Measurements from ENCODE around the gene LHFPL6.

Gene LHFPL6

GRCh38 chr13:39461685-39462266 lies 141.2 kb downstream of the LHFPL6 start:
- no peak for DNase-seq

- no peak for DNase-seq
These were observed 145.7 kb downstream of the LHFPL6 start for GRCh38 chr13:39457274-39457673.

GRCh38 chr13:39455521-39456175 lies 147.3 kb downstream of the LHFPL6 start:
- DNase-seq: no peak

- no peak for DNase-seq
These were observed 150.2 kb downstream of the LHFPL6 start for GRCh38 chr13:39452834-39453233.

- no peak for DNase-seq
These were observed 150.6 kb downstream of the LHFPL6 start for GRCh38 chr13:39452417-39452816.

GRCh38 chr13:39451860-39452301 lies 151.1 kb downstream of the LHFPL6 start:
- no peak for DNase-seq

GRCh38 chr13:39451301-39451700 lies 151.7 kb downstream of the LHFPL6 start:
- no peak for DNase-seq

- DNase-seq: no peak
These were observed 152.8 kb downstream of the LHFPL6 start for GRCh38 chr13:39450176-39450575.

- DNase-seq: no peak
These were observed 154.2 kb downstream of the LHFPL6 start for GRCh38 chr13:39448834-39449233.

- DNase-seq: no peak
These were observed 156.1 kb downstream of the LHFPL6 start for GRCh38 chr13:39446865-39447264.

GRCh38 chr13:39444866-39445265 lies 158.1 kb downstream of the LHFPL6 start:
- no peak for DNase-seq

- no peak for DNase-seq
These were observed 169.3 kb downstream of the LHFPL6 start for GRCh38 chr13:39433651-39434050.

GRCh38 chr13:39432196-39432595 lies 170.8 kb downstream of the LHFPL6 start:
- no peak for DNase-seq

GRCh38 chr13:39422845-39423565 lies 180.0 kb downstream of the LHFPL6 start:
- no peak for DNase-seq

GRCh38 chr13:39419876-39420275 lies 183.1 kb downstream of the LHFPL6 start:
- no peak for DNase-seq

GRCh38 chr13:39419068-39419467 lies 183.9 kb downstream of the LHFPL6 start:
- DNase-seq: no peak

- DNase-seq: no peak
These were observed 184.6 kb downstream of the LHFPL6 start for GRCh38 chr13:39418424-39418823.

- DNase-seq: no peak
These were observed 185.3 kb downstream of the LHFPL6 start for GRCh38 chr13:39417643-39418042.

GRCh38 chr13:39417131-39417530 lies 185.9 kb downstream of the LHFPL6 start:
- no peak for DNase-seq

GRCh38 chr13:39415008-39415802 lies 187.8 kb downstream of the LHFPL6 start:
- no peak for DNase-seq

GRCh38 chr13:39414339-39414738 lies 188.7 kb downstream of the LHFPL6 start:
- DNase-seq: no peak

GRCh38 chr13:39411511-39411910 lies 191.5 kb downstream of the LHFPL6 start:
- no peak for DNase-seq

GRCh38 chr13:39410964-39411363 lies 192.0 kb downstream of the LHFPL6 start:
- no peak for DNase-seq
